NCI-H1417 treated with DMSO at 0.1 percent for 48 hours (cell line): ENCODE results near the gene TOR3A.
"Not testable (repeated sequence)": the region's sequence is repeated elsewhere in the genome, so short reads cannot be mapped to it uniquely, and the experiment has no call there.

Source experiments
- DNase-seq: peaks from one replicate; lab custom pipeline; 2025; lab: John Stamatoyannopoulos, UW

TOR3A gene, protein sequence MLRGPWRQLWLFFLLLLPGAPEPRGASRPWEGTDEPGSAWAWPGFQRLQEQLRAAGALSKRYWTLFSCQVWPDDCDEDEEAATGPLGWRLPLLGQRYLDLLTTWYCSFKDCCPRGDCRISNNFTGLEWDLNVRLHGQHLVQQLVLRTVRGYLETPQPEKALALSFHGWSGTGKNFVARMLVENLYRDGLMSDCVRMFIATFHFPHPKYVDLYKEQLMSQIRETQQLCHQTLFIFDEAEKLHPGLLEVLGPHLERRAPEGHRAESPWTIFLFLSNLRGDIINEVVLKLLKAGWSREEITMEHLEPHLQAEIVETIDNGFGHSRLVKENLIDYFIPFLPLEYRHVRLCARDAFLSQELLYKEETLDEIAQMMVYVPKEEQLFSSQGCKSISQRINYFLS

DNA sequence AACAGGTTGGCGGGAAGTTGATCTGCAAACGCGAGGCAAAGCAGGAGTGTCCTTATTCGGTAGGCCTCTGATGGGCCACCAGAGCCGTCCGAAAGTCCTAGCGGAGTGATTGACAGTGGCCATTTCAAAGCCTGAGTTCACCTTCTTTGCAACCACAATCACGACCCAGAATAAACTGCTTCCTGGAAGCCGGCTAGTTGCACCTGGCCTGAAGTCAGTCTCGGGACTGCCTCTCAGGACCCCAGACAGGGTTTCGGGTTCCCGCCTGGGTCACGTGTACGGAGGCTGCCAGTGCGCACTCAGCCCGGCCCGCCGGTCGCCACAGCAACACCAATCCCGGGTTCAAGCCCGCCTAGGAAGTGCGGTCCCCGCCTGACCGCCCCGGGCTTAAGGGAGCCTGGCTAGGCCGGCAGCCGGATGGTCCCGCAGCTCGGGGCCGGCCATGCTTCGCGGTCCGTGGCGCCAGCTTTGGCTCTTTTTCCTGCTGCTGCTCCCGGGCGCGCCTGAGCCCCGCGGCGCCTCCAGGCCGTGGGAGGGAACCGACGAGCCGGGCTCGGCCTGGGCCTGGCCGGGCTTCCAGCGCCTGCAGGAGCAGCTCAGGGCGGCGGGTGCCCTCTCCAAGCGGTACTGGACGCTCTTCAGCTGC lies at the start of gene TOR3A:
Gene TOR3A (plus strand): TSS at position 384 of the 646 bp plus-strand sequence. CDS start 59 bp downstream, at position 443.
- peak; percentile 21 for DNase-seq

DNA sequence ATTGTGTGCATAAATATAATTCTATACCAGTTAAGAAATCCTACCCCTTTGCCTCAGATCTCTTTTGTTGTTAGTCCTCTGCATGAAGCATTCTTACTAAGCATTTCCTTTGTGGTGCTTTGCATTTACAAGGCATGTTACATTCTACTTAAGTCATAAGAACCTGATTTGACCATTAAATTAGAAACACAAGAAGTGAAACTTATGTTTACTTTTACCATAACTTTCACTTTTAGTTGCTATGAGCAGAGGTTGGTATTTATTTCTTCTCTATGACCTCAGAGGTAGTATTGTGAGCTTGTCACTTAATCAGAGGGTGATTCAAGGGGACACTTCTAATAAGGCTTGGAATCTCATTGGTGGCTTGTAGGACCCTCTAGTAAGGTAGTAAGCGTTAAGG lies 47.1 kb upstream of the TOR3A start:
- no peak for DNase-seq

DNA sequence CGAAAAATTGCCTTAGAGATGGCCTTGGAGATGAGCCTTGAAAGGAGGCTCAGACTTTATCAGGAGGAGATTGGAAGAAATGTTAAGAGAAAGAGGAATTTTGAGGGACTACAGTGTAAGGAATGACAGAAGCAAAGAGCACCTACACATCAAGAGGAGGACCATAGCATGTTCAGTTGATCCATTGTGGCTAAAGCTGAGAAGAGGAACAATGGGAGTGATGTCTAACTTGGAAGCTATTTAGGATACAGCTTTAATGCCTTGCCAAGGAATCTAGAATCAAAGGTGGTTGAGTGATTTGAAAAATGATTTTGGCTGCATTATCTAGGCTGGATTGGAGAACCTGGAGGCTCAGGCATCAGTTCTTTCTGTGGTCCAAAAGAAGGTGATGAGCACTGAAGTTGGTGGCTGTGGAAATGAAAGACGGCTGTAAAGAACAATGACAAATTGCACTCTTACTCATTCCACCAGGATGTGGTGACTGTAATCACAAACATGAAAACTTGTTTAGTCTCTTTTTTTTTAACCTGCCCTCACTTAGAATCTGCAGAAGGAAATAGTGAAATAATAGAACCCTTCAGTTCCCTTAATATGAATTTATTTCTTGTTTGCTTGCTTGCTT lies 44.9 kb upstream of the TOR3A start:
- DNase-seq: no peak

DNA sequence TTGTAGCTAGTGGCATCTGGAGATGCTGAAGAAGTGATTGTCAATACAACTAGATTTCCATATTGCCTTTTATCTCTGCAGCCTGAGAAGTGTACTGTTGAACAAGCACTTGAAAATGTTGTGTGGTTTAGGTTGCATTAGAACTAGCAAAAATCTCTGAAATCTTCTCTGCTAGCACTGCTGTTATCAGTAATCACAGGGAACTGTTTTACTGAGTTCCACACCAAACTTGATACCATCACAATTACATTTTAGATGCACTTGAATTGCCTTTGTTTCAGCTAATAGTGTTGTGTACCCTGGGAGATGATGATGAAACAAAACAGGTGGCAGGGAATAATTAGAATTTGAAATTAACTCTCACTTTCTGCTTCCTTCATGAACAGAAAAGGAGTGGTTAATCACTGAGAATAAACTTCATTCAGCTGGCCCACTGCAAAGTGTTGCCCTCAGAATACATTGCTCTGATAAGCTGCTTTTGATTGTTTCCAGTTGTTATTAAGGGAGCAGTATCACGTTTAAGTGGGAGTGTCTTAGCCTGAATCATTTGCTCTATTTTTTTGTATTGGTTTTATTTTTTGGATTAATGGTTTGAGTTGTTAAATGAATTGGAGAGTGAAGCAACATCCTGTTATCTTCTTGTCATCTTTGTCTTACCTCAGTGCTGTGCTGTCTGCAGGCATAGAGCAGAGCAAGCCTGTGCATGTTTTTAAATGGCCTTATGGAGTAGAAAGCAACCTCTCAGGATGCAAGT lies 43.2 kb upstream of the TOR3A start:
- DNase-seq: no peak

DNA sequence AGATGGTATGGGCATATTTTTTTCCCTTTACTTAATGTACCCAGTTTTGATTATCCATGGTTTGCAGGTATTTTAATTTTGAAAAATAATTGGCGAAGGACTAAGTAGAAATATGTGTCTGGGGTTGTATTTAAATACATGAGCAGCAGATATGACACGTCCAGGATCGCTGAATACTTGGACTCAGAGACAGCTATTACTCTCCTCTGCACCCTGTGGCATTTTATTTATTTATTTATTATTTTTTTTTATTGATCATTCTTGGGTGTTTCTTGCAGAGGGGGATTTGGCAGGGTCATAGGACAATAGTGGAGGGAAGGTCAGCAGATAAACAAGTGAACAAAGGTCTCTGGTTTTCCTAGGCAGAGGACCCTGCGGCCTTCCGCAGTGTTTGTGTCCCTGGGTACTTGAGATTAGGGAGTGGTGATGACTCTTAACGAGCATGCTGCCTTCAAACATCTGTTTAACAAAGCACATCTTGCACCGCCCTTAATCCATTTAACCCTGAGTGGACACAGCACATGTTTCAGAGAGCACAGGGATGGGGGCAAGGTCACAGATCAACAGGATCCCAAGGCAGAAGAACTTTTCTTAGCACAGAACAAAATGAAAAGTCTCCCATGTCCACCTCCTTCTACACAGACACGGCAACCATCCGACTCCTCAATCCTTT lies 42.2 kb upstream of the TOR3A start:
- DNase-seq: not testable (repeated sequence)

DNA sequence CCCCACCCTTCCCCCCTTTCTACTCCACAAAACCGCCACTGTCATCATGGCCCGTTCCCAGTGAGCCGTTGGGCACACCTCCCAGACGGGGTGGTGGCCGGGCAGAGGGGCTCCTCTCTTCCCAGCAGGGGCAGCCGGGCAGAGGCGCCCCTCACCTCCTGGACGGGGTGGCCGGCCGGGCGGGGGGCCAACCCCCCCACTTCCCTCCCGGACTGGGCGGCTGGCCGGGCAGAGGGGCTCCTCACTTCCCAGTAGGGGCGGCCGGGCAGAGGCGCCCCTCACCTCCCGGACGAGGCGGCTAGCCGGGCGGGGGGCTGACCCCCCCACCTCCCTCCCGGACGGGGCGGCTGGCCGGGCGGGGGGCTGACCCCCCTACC lies 41.7 kb upstream of the TOR3A start:
- DNase-seq: not testable (repeated sequence)

DNA sequence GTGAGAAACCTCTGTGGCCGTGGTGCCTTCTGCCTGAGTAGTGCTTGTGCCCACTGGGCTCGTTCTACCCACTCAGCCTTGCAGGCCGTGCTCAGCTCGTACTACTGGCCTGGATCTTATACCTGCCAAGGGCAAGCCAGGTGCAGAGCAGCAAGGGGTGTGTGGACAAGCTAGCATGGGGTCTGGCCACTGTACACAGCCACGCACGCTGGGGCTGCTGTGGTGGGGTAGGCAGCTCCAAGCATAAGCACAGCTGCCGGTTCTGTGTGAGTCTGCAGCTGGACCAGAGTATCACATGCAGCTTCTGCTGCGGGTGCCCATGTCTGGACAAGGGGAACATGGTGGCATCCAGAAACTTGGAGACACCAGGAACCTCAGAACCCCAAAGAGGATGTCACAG lies 39.8 kb upstream of the TOR3A start:
- DNase-seq: no peak

DNA sequence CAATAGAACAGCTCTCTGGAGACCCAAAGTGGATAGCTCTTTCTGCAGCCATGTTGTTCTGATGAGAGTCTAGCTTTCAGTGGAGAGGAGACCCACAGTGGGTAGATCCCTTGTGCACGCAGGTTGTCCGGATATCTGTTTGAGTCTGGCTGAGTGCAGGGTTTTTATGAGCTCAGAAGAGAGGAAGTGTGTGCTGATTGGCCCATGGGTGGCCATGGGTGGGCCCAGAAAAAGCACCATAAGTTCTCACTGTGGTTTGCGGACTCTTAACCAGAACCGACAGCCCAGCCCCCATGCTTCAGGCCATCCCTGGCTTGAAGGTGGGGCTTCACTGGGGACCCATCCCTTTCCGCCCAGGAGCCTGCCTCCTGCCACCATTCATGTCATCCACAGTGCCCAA lies 39.2 kb upstream of the TOR3A start:
- DNase-seq: no peak

DNA sequence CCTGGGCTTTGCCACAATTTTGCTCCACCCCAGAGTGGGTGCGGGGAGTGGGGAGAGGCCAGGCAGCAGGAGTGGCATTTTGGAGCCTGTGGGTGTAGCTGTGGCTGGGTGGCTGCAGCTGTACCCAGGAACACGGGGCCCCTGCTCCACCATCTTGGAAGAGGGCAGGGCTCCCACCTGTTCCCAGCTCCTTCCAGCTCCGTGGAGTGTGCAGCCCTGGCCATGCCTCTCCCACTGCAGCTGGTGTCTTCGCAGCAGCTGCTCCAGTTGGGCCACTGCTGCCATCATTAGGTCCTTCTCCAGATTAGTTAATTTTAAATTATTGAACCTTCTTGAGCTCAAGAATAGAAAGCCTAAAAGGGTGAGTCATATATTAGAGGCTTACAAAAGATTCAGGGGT lies 38.6 kb upstream of the TOR3A start:
- DNase-seq: no peak

DNA sequence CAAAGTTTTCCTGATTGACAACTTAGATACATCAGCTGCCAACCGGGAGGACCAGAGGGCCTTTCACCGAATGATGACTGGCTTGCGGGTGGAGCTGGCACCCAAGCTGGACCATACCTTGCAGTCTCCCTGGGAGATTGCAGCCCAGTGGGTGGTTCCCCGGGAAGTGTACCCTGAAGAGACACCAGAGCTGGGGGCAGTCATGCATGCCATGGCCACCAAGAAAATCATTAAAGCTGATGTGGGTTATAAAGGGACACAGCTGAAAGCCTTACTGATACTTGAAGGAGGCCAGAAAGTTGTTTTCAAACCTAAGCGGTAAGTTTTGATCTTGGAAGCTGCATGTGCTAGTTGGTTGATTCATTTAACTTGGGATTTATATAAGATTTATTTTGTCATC lies 38.0 kb upstream of the TOR3A start:
- no peak for DNase-seq

DNA sequence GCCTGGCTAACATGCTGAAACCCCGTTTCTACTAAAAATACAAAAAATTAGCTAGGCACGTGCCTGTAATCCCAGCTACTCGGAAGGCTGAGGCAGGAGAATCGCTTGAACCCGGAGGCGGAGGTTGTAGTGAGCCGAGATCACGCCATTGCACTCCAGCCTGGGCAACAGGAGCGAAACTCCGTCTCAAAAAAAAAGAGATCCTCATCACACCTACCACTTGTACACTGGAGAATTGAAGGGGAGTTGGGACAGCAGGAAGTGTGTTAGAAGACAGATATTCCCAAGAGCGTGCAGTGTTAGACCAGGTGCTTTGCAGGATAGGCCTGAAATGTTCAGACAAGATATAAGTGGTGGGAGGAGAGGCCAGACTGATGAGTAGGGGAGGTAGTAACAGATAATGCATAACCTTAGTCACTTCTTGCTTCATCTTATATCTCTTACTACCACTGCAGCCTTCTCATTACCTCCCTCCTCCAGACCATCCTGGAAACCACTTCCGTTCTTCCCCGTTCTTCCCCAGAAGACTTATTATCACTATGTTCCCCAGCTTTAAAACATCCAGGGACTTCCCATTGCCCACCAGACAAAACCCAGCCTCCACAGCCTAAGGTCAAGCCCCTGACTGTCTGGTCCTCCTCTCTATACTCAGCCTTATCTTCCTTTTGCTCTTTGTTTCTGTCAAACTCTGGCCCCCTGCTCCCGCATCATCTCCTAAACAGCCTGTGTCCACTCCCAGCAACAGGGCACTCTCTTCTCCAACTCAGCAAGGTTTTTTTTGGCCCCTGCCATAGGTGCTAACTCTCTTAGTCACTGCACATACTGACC lies 34.8 kb upstream of the TOR3A start:
- no peak for DNase-seq

DNA sequence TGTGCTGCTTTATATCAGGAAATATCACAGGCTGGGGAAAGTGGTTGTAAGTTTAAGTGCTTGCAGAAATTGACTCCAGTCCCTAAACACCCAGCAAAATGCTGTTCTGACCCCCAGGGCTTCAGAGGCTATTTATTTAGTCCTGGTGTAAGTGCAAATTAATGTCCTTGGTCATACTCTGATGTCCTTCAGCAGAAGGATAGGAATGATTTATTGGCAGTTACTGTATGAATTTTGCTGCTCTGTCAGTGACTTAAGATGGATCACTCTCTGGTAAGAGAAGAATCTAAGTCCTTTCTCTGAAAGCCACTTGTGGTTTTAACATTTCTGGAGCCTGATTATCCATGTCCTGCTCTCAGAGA lies 34.3 kb upstream of the TOR3A start:
- peak; percentile 5 for DNase-seq

DNA sequence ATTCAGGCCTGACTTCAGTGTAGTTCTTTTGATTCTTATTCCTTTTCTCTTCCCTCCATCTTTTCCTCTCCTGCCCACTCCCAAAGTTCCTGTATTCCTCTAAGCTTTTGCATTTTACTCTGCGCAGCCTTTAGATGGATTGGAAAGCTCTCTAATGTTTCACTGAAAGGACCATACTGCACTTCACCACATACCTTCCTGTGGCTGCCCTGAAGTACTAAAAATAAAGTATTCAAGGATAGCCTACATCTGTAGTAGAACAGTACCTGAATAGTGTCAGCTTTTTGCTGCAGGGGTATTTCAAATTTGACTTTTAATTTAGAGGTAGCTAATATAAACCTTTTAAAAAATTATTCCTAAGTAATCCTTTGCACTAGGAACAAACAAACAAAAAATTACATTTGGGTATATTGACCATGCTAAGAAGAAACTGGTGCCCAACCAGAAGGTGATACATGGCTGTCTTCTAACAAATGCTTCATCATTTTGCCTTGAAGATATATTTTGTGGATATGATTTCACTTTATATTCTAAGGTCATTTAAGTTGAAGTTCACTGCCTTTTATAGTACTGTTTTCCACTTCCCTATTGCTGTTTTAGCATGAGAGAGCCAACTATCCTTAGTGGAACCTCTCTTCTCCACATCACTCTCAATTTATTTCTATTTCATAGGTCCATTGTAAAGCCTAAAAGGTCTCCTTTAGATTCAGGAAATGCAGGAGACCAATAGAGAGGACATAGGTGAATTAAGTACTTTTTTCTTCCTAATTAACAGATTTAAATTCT lies 33.3 kb upstream of the TOR3A start:
- no peak for DNase-seq

DNA sequence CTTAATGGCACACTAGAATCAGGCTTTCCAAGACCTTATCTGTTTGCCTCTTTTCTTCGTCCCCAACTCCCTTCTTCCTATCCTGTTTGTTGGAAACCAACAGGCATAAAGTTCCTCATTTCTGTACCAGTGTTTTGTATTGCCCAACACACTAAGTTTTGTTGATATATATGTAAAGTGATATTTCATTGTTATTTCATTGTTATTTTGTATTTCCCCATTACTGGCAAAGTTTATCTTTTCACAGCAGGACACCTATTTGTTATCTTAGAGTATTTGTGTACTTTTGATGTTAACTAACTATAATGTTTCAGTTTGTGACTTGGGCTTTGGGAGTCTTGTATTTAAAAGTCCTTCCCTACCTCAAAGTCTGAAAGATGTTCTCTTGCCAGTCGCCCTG lies 29.1 kb upstream of the TOR3A start:
- no peak for DNase-seq

DNA sequence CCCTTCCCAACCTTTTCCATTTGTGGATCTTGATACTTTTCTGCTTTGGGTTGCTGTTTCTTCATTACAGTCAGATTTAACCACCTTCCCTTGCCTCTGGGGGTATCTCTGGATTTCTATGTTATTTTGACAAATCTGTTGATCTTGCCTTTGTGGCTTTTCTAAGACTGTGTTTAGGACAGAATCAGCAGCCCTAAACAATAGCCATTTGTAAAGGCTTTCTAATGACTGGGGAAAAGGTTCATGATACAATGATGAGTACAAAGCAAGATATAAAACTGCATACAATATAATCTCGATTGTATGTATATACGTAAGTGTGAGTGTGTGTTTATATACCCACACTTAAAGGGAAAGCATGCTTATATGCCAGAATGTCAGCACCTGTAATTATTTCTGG lies 28.4 kb upstream of the TOR3A start:
- no peak for DNase-seq

DNA sequence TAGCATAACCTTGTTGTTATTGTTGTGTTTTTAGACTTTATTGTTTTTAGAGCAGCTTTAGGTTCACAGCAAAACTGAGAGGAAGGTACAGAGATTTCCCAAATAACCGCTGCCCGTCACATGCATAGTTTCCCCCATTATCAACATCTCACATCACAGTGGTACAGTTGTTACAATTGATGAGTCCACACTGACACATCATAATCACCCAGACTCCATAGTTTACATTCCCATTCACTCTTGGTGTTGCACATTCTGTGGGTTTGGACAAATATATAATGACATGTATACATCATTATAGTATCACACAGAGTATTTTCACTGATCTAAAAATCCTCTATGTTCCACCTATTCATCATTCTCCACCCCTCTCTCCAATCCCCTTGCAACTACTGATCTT lies 25.9 kb upstream of the TOR3A start:
- DNase-seq: no peak

DNA sequence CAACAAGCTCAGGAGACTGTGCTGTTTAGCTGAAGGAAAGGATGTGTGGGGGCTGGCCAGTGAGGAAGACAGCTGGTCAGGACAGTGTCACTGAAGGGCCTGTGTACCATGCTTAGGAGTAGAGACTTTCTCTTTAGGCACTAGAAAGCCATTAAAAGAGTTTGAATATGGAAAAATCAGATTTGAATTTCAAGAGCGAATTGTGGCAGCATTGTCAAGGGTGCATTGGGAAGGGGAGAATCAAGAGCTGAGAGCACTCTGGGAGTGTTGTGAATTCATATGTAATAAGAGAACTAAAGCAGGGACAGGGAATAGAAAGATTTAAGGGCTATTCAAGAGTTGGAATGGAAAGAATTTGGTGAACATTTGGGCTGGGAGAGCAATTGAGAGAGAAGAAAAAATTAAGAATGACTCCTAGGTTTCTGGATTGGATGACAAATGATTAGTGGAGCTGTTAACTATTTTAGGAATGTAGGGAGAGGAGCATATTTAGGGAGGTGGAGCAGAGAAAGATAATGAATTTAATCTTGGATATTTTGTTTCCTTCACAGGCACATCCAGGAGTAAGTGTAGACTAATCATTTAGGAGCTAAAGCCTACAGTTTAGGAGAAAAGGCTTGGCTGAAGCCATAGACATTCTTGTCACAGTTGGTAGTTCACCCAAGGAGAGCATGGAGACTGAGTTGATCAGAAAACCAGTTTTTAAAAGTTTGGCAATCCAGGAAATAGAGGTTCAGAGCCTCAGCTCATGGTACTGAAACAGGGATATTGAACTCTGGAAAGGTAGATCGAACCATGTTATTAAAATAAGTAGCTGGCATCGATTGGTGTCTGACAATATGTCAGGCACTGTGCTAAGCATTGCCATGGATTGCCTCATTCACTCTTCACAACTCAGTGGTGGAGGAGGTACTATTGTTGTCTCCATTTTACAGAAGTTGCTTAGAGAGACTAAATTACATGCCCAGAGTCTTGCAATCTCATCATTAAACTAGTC lies 23.1 kb upstream of the TOR3A start:
- no peak for DNase-seq

DNA sequence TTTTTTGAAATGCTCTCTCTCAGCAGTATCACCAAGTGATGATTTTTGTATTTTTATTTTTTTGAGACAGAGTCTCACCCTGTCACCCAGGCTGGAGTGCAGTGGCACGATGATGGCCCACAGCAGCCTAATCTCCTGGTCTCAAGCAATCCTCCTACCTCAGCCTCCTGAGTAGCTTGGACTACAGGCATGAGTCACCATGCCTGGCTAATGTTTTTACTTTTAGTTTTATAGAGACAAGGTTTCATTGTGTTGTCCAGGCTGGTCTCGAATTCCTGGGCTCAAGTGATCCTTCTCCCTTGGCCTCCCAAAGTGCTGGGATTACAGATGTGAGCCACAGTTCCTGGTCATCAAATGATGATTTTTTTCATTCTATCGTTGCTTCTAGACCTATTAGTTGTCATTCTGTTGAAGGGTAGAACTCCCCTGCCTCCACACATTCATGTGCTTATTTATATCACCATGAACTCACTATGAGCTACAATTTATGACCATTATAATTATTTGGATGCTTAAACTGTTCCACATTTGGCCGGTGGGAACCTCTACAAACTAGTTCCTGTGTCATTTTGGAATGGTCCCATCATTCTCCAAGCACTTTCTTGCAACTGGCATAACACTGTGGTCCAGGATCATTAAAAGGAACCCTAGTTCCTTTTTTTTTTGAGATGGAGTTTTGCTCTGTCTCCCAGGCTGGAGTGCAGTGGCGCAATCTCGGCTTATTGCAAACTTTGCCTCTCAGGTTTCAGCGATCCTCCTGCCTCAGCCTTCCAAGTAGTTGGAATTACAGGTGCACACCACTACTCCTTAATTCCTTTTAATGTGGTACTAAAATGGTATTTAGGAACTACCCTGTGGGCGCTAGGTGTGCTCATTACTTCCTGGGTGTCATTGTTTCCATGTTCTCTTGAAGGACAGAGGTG lies 20.2 kb upstream of the TOR3A start:
- DNase-seq: no peak
